ENCODE results near the gene ASXL2. TPM values are rescaled to one million over a fixed set of nuclear protein-coding genes. Genes with fewer than 3 reads are reported as not detected.

Gene ASXL2
- polyA plus RNA-seq, 1 donor from 2014 or later = 2.9 TPM

DNA sequence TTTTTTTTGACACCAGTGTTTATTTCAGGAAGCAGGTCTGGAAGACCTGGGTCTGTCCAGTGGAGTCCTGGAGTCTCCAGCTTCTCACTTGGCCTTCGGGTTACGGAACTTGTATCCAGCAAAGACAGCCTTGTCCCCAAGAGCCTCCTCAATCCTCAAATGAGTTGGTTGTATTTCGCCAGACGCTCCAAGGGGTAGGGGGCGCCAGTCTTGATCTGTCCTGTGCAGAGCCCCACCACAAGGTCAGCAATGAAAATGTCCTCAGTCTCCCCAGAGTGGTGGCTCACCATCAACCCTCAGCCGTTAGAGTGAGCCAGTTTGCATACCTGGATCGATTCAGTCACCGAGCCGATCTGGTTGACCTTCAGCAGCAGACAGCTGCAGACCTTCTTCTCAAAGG, 21.9 kb downstream of the ASXL2 start:
- no peaks in the 10 kb centered on the region for H3K36me3 ChIP-seq (ENCODE audit: insufficient read depth, low read length)
- H3K9me2 ChIP-seq (ENCODE audit: insufficient read depth, low read length) = no peaks in the 10 kb centered on the region
- H3K27me3 ChIP-seq (ENCODE audit: insufficient read depth, low read depth, low read length) = no peaks in the 10 kb centered on the region
- H4K20me1 ChIP-seq (ENCODE audit: insufficient read depth) = no peaks in the 10 kb centered on the region
- peaks cover 22% of the 10 kb centered on the region for H3K79me2 ChIP-seq (replicated peaks; ENCODE audit: insufficient read depth, low read length)
- no peak overlapping the region for H3K4me2 ChIP-seq (ENCODE audit: low read length)
- H3K27ac ChIP-seq (ENCODE audit: low read length) = no peak overlapping the region
- H2AFZ ChIP-seq (ENCODE audit: low read depth, low read length) = no peak overlapping the region
- H3K4me3 ChIP-seq (ENCODE audit: low read length) = no peak overlapping the region
- TF ChIP-seq SMC3 (conservative IDR thresholded peaks at IDR 0.05; ENCODE audit: poor library complexity) (no peak), RAD21 (conservative IDR thresholded peaks at IDR 0.05) (no peak), EP300 (conservative IDR thresholded peaks at IDR 0.05; ENCODE audit: poor library complexity, severe bottlenecking) (no peak), MXI1 (conservative IDR thresholded peaks at IDR 0.05; ENCODE audit: poor library complexity, severe bottlenecking) (no peak), TAF1 (IDR thresholded peaks at IDR 0.05; ENCODE audit: low read depth) (no peak), EZH2 (IDR thresholded peaks at IDR 0.05; ENCODE audit: borderline replicate concordance, insufficient read depth, low read length, poor library complexity, severe bottlenecking) (no peak), POLR2AphosphoS5 (IDR thresholded peaks at IDR 0.05) (no peak)
- TF ChIP-seq, protein P1, sequence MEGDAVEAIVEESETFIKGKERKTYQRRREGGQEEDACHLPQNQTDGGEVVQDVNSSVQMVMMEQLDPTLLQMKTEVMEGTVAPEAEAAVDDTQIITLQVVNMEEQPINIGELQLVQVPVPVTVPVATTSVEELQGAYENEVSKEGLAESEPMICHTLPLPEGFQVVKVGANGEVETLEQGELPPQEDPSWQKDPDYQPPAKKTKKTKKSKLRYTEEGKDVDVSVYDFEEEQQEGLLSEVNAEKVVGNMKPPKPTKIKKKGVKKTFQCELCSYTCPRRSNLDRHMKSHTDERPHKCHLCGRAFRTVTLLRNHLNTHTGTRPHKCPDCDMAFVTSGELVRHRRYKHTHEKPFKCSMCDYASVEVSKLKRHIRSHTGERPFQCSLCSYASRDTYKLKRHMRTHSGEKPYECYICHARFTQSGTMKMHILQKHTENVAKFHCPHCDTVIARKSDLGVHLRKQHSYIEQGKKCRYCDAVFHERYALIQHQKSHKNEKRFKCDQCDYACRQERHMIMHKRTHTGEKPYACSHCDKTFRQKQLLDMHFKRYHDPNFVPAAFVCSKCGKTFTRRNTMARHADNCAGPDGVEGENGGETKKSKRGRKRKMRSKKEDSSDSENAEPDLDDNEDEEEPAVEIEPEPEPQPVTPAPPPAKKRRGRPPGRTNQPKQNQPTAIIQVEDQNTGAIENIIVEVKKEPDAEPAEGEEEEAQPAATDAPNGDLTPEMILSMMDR (IDR thresholded peaks at IDR 0.05; ENCODE audit: poor library complexity, severe bottlenecking) = no peak
- TF ChIP-seq, protein P2, sequence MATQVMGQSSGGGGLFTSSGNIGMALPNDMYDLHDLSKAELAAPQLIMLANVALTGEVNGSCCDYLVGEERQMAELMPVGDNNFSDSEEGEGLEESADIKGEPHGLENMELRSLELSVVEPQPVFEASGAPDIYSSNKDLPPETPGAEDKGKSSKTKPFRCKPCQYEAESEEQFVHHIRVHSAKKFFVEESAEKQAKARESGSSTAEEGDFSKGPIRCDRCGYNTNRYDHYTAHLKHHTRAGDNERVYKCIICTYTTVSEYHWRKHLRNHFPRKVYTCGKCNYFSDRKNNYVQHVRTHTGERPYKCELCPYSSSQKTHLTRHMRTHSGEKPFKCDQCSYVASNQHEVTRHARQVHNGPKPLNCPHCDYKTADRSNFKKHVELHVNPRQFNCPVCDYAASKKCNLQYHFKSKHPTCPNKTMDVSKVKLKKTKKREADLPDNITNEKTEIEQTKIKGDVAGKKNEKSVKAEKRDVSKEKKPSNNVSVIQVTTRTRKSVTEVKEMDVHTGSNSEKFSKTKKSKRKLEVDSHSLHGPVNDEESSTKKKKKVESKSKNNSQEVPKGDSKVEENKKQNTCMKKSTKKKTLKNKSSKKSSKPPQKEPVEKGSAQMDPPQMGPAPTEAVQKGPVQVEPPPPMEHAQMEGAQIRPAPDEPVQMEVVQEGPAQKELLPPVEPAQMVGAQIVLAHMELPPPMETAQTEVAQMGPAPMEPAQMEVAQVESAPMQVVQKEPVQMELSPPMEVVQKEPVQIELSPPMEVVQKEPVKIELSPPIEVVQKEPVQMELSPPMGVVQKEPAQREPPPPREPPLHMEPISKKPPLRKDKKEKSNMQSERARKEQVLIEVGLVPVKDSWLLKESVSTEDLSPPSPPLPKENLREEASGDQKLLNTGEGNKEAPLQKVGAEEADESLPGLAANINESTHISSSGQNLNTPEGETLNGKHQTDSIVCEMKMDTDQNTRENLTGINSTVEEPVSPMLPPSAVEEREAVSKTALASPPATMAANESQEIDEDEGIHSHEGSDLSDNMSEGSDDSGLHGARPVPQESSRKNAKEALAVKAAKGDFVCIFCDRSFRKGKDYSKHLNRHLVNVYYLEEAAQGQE (IDR thresholded peaks at IDR 0.05; ENCODE audit: borderline replicate concordance) = no peak
- no peaks in the 10 kb centered on the region for H3K9me3 ChIP-seq (ENCODE audit: low read length)
- H3K9ac ChIP-seq (ENCODE audit: low read length) = no peak overlapping the region
- H3F3A ChIP-seq (ENCODE audit: insufficient read depth, low read length, poor library complexity, severe bottlenecking) = no peaks in the 10 kb centered on the region

DNA sequence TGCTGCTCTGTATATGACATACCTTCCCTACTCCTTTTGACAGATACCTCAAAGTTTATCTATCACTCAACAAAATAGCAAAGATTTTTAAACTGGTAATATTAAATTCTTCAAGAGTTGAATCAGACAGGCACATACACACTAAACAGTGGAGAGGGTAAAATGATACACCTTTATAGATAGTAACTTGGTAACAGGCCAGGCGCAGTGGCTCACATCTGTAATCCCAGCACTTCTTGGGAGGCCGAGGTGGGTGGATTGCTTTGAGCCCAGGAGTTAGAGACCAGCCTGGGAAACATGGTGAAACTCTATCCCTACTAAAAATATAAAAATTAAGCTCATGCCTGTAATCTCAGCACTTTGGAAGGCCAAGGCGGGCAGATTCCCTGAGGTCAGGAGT, 23.2 kb downstream of the ASXL2 start:
- no peaks in the 10 kb centered on the region for H3K9me2 ChIP-seq (ENCODE audit: insufficient read depth, low read length)
- H3K4me3 ChIP-seq (ENCODE audit: low read length) = no peak overlapping the region
- no peaks in the 10 kb centered on the region for H3K27me3 ChIP-seq (ENCODE audit: insufficient read depth, low read depth, low read length)
- no peak overlapping the region for H3K9ac ChIP-seq (ENCODE audit: low read length)
- no peak for TF ChIP-seq EP300 (conservative IDR thresholded peaks at IDR 0.05; ENCODE audit: poor library complexity, severe bottlenecking)
- TF ChIP-seq MXI1 (conservative IDR thresholded peaks at IDR 0.05; ENCODE audit: poor library complexity, severe bottlenecking) = no peak
- no peak for TF ChIP-seq SMC3 (conservative IDR thresholded peaks at IDR 0.05; ENCODE audit: poor library complexity)
- TF ChIP-seq, protein P1 (IDR thresholded peaks at IDR 0.05; ENCODE audit: poor library complexity, severe bottlenecking) = no peak
- TF ChIP-seq EZH2 (IDR thresholded peaks at IDR 0.05; ENCODE audit: borderline replicate concordance, insufficient read depth, low read length, poor library complexity, severe bottlenecking) = no peak
- no peak for TF ChIP-seq TAF1 (IDR thresholded peaks at IDR 0.05; ENCODE audit: low read depth)
- TF ChIP-seq POLR2AphosphoS5 (IDR thresholded peaks at IDR 0.05) = no peak
- TF ChIP-seq, protein P2 (IDR thresholded peaks at IDR 0.05; ENCODE audit: borderline replicate concordance) = no peak
- no peak for TF ChIP-seq RAD21 (conservative IDR thresholded peaks at IDR 0.05)
- H3F3A ChIP-seq (ENCODE audit: insufficient read depth, low read length, poor library complexity, severe bottlenecking) = no peaks in the 10 kb centered on the region
- H4K20me1 ChIP-seq (ENCODE audit: insufficient read depth) = no peaks in the 10 kb centered on the region
- no peaks in the 10 kb centered on the region for H3K9me3 ChIP-seq (ENCODE audit: low read length)
- H3K4me2 ChIP-seq (ENCODE audit: low read length) = no peak overlapping the region
- H3K36me3 ChIP-seq (ENCODE audit: insufficient read depth, low read length) = no peaks in the 10 kb centered on the region
- peaks cover 22% of the 10 kb centered on the region for H3K79me2 ChIP-seq (replicated peaks; ENCODE audit: insufficient read depth, low read length)
- no peak overlapping the region for H3K27ac ChIP-seq (ENCODE audit: low read length)
- no peak overlapping the region for H2AFZ ChIP-seq (ENCODE audit: low read depth, low read length)

All from neural cell (in vitro differentiated cells).